ENCODE data around the gene WDFY2. TPM values are rescaled to one million over a fixed set of nuclear protein-coding genes. Genes with fewer than 3 reads are reported as not detected.

Gene WDFY2
- total RNA-seq, 6 experiments from 2014 or later, result 11.4 to 15.7 (median 13.4) TPM

DNA sequence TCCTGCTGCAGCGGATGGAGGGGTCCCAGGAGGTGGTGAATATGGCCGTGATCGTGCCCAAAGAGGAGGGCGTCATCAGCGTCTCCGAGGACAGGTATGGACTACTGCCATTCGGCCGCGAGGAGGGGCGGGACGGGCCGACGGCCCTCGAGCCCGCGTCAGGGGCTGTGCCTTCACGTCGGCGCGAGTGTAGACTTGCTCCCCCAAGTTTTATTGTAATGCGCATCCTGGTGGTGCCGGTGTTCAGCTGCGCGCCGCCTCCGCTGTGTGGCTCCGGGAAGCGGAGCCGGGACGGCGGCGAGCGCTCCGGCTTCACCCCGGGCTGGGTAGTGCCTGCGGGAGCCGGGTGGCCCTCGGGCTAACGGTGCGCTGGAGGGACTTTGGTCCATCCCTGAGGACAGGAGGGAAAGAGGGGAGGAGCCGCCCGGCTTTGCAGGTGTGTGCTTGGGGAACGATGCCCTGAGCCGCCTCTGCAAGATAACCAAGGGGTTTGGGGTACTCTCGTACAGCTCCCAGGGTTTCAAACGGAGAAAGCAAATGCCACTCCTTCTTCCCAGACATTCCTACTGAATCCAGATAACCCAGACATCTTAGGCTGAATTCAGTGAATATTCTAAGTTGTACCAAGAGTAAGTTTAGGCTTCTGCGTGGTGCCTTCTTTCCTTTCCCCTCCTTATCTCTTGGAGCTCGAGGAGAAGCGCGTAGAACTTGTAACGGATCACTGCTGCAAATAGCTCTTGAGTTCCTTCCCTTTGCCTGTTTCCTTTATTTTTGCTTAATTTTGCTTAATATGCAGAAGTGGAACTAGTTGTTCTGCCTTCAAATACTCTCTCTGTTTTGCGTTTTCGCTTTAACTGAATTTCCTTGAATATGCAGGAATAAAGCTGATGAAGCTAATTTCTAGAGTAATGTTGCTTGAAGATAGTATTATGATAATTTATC is 740 bp downstream of the WDFY2 start:
- DNase-seq, result peak; percentile 38
- peaks cover 52% of the 10 kb centered on the region for H3K4me1 Mint-ChIP-seq (ENCODE audit: low read depth)
- H3K36me3 Mint-ChIP-seq (ENCODE audit: low read depth), result peaks cover 6% of the 10 kb centered on the region
- H3K27me3 Mint-ChIP-seq (ENCODE audit: insufficient read depth), result peaks cover 1% of the 10 kb centered on the region; the same call in 1 of the 2 replicates
- peak overlapping the region; percentile 87 for H3K27ac Mint-ChIP-seq
- no peaks in the 10 kb centered on the region for H3K9me3 Mint-ChIP-seq
- TF ChIP-seq, protein P1, sequence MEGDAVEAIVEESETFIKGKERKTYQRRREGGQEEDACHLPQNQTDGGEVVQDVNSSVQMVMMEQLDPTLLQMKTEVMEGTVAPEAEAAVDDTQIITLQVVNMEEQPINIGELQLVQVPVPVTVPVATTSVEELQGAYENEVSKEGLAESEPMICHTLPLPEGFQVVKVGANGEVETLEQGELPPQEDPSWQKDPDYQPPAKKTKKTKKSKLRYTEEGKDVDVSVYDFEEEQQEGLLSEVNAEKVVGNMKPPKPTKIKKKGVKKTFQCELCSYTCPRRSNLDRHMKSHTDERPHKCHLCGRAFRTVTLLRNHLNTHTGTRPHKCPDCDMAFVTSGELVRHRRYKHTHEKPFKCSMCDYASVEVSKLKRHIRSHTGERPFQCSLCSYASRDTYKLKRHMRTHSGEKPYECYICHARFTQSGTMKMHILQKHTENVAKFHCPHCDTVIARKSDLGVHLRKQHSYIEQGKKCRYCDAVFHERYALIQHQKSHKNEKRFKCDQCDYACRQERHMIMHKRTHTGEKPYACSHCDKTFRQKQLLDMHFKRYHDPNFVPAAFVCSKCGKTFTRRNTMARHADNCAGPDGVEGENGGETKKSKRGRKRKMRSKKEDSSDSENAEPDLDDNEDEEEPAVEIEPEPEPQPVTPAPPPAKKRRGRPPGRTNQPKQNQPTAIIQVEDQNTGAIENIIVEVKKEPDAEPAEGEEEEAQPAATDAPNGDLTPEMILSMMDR (IDR thresholded peaks at IDR 0.05), result peak; percentile 47
- peak overlapping the region; percentile 99 for H3K4me3 Mint-ChIP-seq

DNA sequence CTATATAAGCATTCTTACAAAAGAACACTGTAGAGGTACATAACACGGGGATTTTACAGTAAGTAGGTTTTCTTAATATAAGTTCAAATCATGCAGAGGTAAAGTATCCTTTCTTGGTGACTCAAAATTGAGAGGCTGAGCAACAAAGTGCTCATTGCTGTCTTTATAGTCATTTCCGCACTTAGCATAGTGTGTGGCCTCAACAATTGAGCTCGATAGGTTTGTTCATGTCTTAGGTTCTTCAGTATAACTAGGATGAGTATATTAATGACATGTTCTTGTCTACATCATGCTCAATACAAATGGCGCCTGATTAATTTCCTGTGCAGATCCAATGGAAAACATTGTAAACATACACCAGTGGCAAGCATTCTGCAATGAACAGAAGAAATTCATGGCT is 1.4 kb downstream of the WDFY2 start:
- peaks cover 59% of the 10 kb centered on the region for H3K4me1 Mint-ChIP-seq (ENCODE audit: low read depth)
- H3K27me3 Mint-ChIP-seq (ENCODE audit: insufficient read depth), result peaks cover 1% of the 10 kb centered on the region; the same call in 1 of the 2 replicates
- H3K4me3 Mint-ChIP-seq, result peak overlapping the region; percentile 99
- TF ChIP-seq, protein P1 (IDR thresholded peaks at IDR 0.05), result no peak
- H3K27ac Mint-ChIP-seq, result peak overlapping the region; percentile 87
- H3K36me3 Mint-ChIP-seq (ENCODE audit: low read depth), result peaks cover 6% of the 10 kb centered on the region
- DNase-seq, result peak; percentile 43
- no peaks in the 10 kb centered on the region for H3K9me3 Mint-ChIP-seq

- no peak for DNase-seq
- TF ChIP-seq, protein P1 (IDR thresholded peaks at IDR 0.05), result no peak
- peaks cover 75% of the 10 kb centered on the region for H3K4me1 Mint-ChIP-seq (ENCODE audit: low read depth)
These were observed 3.1 kb downstream of the WDFY2 start for GRCh38 chr13:51587372-51587771.

DNA sequence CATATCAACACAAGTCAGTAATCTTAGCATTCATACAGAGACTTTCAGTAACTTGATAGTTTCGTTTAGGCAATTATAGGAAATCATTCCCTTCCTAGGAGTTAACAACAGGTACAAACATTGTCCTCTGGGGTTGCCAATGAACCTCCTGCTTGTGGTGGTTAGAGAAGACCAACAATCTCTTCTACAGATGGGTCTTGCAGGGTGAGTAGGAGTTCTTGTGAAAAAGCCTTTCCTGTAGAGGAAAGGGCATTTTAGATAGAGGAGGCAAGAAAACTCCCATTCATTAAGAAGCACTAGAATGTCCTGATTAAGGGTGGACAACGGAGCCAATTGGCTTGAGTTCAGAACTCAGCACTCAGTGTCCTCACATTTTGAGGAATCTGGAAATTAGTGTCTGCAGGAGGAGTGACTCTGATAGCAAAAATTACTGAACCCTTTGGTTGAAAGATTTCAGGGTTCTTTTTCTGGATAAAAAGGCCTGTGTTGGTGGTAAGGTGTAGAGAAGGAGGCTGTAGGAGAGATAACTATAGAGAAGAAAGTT is 4.2 kb downstream of the WDFY2 start:
- H3K27ac Mint-ChIP-seq, result peak overlapping the region; percentile 53
- H3K36me3 Mint-ChIP-seq (ENCODE audit: low read depth), result peaks cover 11% of the 10 kb centered on the region
- no peak for DNase-seq
- H3K4me1 Mint-ChIP-seq (ENCODE audit: low read depth), result peaks cover 76% of the 10 kb centered on the region
- H3K4me3 Mint-ChIP-seq, result peak overlapping the region; percentile 99
- H3K27me3 Mint-ChIP-seq (ENCODE audit: insufficient read depth), result peaks cover 1% of the 10 kb centered on the region; the same call in 1 of the 2 replicates
- TF ChIP-seq, protein P1 (IDR thresholded peaks at IDR 0.05), result no peak
- no peaks in the 10 kb centered on the region for H3K9me3 Mint-ChIP-seq

More at GRCh38 chr13:51587372-51587771, 3.1 kb downstream of the WDFY2 start:
- Mint-ChIP-seq H3K9me3 (no peaks in the 10 kb centered on the region), H3K4me3 (peak overlapping the region; percentile 99), H3K27me3 (ENCODE audit: insufficient read depth) (peaks cover 1% of the 10 kb centered on the region; the same call in 1 of the 2 replicates), H3K27ac (0 out of 2 replicates have a peak overlapping the region, but pooled peaks have one; percentile 20), H3K36me3 (ENCODE audit: low read depth) (peaks cover 6% of the 10 kb centered on the region)

DNA sequence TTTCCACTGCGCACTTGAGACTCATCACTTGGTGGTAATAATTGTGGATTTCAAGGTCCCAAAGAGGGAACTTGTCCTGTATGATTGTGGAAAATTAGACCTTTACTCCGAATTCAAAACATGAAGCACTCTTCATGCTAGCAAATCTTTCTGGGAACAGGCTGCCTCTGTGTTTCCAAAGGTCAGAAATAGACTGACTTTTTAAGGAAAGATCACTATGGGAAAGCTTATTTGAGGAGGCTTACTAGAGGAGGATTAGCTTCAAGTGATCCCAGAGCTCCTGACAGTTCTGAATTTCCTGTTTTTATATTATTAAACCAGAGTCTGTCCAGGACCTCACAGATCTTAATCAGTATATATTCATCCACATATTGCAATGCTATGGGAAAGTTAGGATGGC is 5.5 kb downstream of the WDFY2 start:
- H3K36me3 Mint-ChIP-seq (ENCODE audit: low read depth), result peaks cover 15% of the 10 kb centered on the region
- DNase-seq, result no peak
- H3K4me1 Mint-ChIP-seq (ENCODE audit: low read depth), result peaks cover 86% of the 10 kb centered on the region
- H3K9me3 Mint-ChIP-seq, result no peaks in the 10 kb centered on the region
- H3K27me3 Mint-ChIP-seq (ENCODE audit: insufficient read depth), result no peaks in the 10 kb centered on the region
- H3K4me3 Mint-ChIP-seq, result peak overlapping the region; percentile 99
- TF ChIP-seq, protein P1 (IDR thresholded peaks at IDR 0.05), result no peak
- peak overlapping the region; percentile 87 for H3K27ac Mint-ChIP-seq
